Stimulated activated CD8-positive, alpha-beta memory T cell treated with anti-CD3 and anti-CD28 coated beads, Interleukin-12 subunit alpha, Interleukin-12 subunit beta, amount 100 ng/mL, for 24 hours (primary cell): Measurements from ENCODE around the gene ZFAND2A.
"Not testable (repeated sequence)": the region's sequence is repeated elsewhere in the genome, so short reads cannot be mapped to it uniquely, and the experiment has no call there.

Experiments used
- DNase-seq: peaks from one replicate; pipeline ENCODE4 v3.0.0-alpha.2; 2020; ENCODE audit errors: extremely low read depth

Gene ZFAND2A

DNA sequence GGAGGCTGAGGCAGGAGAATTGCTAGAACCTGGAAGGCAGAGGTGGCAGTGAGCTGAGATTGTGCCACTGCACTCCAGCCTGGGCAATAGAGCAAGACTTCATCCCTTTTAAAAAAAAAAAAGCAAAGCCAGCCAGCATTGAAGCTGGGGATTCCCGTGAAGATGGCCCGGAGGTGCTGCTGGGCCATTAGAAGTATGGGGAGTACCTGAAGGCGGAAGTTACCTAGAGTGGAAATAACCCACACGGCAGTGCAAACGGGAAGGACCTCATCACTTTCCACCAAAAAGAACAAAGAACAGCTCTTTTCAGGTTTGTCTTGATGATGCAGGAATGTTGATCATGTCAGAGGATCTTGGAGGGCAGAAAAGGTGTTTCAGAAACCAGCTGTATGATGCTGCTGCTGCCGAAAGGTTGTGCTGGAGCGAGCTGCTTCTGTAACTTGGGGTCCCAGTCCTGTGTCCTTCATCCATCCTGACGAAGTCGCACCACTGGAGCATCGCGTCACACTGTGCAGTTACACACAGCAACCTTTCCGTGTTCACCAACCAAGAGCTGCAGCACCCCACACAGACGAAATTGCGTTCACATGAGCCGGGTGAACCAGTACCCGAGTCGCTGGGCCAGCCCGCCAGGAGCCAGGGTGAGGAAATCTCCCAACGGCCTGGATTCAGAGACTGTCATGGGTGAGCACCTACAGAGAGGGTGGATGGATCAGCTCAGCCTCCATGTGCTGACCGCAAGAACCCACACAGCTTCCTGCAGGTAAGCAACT is 8.2 kb downstream of the ZFAND2A start:
- DNase-seq: no peak

DNA sequence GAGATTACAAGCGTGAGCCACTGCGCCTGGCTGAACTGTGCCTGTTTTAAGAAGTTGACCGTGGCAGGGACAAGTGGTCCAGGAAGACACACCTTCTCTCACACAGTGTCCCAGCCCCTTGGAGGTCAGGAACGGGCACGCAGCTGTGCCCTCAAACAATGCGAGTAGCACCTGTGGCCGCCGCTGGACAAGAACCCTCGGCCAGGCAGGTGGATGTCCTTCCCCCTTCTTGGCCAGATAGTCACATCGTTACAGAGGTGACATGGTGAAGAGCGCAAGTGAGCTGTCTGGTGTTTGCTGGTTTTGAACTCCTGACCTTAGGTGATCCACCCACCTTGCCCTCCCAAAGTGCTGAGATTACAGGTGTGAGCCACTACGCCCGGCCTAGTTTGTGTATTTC is 8.8 kb downstream of the ZFAND2A start:
- no peak for DNase-seq

DNA sequence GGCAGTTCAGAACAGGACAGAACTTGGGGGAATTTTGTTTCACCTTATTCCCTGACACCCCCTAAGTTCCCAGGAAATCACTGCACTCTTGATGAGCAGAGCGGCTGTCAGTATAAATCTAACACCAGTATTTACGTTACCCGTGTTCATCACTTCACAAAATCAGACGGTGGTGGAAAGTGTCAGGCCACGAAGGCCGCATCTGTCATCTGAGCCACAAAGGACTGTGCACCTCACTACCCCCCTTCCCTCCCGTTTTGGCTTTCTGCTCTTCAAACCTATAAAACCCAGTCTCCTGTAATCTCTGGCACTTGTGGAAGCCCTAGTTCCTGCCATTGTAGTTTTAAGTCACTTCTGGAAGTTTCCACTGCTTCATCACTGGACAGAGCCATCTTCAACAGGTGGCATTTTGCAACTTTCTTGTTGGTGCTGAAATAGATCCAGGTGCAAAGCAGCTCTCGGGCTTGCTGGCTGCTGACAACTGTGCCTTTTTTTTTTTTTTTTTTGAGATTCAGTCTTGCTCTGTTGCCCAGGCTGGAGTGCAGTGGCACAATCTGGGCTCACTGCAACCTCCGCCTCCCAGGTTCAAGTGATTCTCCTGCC is 9.5 kb downstream of the ZFAND2A start:
- DNase-seq: no peak

GRCh38 chr7:1149351-1149794 is 10.6 kb downstream of the ZFAND2A start:
- DNase-seq: no peak

GRCh38 chr7:1147873-1148272 is 12.1 kb downstream of the ZFAND2A start:
- not testable (repeated sequence) for DNase-seq

DNA sequence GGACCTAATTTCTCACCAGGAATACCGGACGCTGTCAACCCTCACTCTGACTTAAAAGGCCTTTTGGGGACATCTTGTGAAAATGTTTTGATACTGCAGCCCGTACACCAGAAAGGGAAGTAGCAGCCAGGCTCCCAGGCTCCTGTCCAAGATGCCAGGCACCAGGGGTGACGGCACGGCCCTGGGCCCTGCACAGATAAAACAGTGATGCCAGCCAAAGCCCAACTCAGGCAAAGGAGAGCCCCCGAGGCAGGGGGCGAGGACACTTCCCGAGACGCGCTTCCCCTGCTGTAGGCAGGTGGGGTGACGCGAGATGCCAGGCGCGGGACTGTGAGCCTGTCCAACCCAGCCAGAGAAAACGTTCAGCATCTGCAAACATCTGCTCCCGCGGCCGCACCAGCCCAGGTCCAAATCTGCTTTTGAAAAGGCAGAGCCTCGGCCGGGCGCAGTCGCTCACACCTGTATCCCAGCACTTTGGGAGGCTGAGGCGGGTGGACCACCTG is 15.7 kb downstream of the ZFAND2A start:
- DNase-seq: no peak

GRCh38 chr7:1143031-1143430 is 17.0 kb downstream of the ZFAND2A start:
- not testable (repeated sequence) for DNase-seq

DNA sequence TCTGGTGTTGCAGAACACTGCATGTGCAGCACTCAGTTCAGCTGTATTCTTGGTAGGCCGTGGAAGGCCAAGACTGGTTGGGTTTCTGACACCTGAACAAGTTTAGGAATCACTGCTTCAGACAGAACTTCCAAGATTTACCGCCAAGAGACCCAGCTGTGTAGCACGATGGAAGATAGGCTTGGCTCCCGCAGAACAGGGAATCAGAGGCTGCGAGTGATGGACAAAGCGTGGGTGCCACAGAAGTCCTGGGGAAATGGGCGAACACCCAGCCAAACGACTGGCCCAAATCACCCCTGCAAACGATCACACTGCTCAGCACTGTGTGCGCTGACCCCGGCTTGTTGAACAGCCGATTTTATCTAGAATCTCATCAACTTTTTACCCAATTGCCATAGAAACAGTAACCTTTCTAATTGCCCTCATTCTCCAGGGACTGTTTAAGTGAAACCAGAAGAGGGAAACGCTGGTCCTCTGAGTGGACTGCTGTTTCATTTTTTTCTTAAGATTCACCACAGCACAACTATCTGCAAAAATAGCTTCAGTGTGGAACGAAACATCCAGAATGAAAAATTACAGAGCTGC is 17.9 kb downstream of the ZFAND2A start:
- no peak for DNase-seq

GRCh38 chr7:1141651-1142050 is 18.3 kb downstream of the ZFAND2A start:
- no peak for DNase-seq

- no peak for DNase-seq
Measured at GRCh38 chr7:1140476-1141104, 19.4 kb downstream of the ZFAND2A start.

- DNase-seq: no peak
Measured at GRCh38 chr7:1137517-1138167, 22.4 kb downstream of the ZFAND2A start.

- no peak for DNase-seq
Measured at GRCh38 chr7:1136841-1137516, 23.0 kb downstream of the ZFAND2A start.

DNA sequence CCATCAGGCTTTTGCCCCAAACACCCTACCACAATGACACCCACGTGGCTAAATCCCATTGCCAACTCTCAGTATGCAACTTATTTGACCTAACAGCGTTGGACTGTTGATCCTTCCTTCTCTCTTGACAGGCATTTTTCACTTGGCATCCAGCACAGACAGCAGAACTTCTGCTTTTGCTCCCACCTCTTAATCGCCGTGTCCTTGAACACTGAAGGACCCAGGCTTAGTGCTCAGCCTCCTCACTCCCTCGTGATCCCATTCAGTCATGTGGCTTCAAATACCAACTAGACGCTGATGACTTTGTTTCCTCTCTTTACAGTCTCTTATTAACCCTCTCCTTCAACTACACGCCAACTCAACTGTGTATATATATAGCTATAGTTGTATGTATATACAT is 25.0 kb downstream of the ZFAND2A start:
- DNase-seq: no peak

DNA sequence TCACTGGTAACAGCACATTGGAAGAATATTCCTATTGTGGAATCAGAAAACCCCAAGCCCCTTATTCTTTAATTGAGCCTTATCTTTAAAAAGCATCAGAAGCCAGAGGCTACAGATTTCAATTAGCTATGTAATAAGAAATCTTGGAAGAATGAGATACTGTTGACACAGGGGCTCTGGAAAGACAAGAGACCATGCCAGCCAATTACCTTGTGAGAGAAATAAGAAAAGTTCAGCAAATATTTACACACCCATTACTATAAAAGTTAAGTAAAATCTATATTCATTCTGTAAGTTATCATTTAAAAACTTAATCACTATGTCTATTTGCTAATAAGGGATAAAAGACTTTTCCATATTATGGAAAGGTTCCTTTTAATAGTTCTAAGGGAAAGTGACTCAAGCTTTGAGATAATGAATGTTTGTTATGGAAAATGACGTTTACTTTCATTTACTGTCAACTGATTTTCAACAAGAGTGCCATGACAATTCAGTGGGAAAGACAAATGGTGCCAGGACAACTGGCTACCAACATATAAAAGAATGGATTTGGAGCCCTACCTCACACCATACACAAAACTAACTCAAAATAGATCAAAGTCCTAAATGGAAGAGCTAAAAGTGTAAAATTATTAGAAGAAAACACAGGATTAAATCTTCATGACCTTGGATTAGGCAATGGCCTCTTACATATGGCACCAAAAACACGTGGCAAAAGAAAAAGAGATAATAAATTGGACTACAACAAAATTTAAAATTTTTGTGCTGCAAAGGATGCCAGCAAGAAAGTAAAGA is 28.3 kb downstream of the ZFAND2A start:
- DNase-seq: no peak

- DNase-seq: no peak
Measured at GRCh38 chr7:1130021-1130990, 29.7 kb downstream of the ZFAND2A start.

DNA sequence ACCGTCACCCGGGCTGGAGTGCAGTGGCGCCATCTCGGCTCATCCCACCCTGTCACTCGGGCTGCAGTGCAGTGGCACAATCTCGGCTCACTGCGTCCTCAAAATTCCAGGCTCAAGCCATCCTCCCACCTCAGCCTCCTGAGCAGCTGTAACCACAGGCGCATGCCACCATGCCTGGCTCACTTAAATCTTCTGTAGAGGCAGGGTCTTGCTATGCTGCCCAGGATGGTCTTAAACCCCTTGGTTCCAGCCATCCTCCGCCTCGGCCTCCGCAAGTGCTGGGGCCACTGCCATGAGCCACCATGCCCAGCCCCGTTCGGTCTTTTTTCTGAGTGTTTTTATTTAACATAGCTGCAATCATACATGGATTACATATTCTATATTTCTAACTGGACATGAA is 30.6 kb downstream of the ZFAND2A start:
- DNase-seq: no peak

DNA sequence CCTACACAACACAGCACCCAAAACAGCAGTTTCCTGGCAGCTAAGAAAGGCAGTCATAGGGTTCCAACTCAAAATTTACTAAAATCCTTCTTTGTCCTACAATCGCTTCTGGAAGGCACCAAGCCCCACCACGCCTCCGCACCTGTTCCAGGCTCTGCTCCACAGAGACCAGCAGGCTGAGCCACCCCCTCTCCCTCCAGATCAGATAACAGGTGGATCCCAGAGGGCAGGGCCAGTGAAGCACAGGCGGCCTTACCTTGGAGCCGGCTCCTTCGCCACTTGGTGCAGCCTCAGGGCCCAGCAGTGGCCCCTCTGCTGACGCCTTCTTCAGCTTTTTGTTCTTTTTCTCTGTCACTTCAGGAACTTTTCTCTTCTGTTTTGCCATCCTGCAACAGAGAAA is 33.0 kb downstream of the ZFAND2A start:
- DNase-seq: no peak

DNA sequence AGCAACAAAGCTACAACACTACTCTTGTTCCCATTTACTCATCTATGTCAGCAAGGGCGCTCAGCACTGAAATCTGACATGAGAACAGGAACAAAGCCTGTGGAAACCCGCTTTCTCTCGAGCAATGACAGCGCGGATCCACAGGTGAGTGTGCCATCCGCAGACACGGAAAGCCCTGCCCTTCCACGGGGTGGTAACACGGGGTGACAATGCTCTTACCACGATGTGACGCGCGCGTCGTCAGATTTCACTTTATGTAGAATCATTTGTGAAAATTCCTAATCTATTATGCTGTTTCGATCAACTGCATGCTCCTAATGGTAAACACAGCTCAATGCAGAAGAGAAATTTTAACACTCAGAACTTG is 34.4 kb downstream of the ZFAND2A start:
- DNase-seq: no peak

DNA sequence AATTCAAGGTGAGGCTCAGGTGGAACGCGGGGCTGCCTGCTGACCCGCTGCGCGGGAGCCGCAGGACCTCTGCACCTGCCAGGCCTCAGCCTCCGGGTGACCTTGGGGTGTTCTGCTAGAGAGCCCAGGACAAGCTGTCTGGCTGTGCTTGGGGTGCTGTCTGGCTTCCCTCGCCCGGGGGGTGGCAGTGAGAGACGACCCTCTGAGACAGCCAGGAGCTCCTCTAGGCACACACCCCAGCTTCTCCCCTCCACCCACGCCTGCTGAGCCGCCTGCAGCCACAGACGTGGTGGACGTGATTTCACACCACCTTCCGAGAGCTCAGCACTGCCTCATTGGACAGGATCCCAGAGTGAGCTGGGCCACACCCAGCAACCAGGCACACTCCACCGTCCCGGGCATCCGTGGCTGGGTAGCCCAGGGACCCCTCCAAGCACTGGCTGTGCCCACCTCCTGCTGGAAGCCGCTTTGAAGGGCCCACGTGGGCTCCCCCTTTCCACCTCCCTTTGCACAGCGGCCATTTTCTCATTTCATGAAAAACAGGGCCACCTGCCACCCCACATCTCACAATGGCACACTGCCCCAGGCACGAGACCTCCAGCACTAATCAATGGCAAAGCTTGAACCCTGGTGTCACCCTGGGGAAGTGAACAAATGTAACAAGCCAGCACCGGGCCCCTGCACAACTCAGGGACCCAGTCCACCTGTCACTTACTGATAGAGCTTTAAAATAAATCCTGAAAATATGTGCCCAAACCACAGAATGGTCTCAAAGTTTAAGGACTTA is 35.0 kb downstream of the ZFAND2A start:
- DNase-seq: no peak
